Spleen (tissue), 7 donors: Measurements from ENCODE around the gene SINHCAF.

Experiments used
- CTCF ChIP-seq, 11 experiments: fragments of 200-600 bp in 7 of 11; fragments of 450-650 bp in 4 of 11; sonication (generic) in 4 of 11; IDR thresholded peaks in 8 of 11; conservative IDR thresholded peaks in 3 of 11; 1 replicate in 7 of 11; 2 replicates in 4 of 11; pipeline versions ENCODE4 v1.4.0 to v1.8.0; 2016 to 2021; ENCODE audit warnings: antibody characterized with exemption in 11 of 11, inconsistent platforms in 4 of 11, mild to moderate bottlenecking in 1 of 11
- POLR2A ChIP-seq, 3 donors: fragments of 450-650 bp; IDR thresholded peaks; one replicate each; pipeline ENCODE4 v1.5.1; 2017; ENCODE audit warnings: antibody characterized with exemption in 3 of 3, mild to moderate bottlenecking in 1 of 3
- POLR2AphosphoS5 ChIP-seq, 3 donors: sonication (generic); formaldehyde crosslinking; IDR thresholded peaks; one replicate each; pipeline ENCODE4 v1.5.1; 2017; ENCODE audit warnings: antibody characterized with exemption in 3 of 3
- donor health status: DM: no; HTN: no; CAD: no; lungs with moderate emphysema.
- donor health status: DM: no; HTN: no; CAD: no.
- donor health status: DM: no; HTN: no; CAD: no.

- TF ChIP-seq CTCF (IDR thresholded peaks at IDR 0.05 in 8 of 11, conservative IDR thresholded peaks at IDR 0.05 in 3 of 11): no peak
- no peak for TF ChIP-seq POLR2A (IDR thresholded peaks at IDR 0.05)
- TF ChIP-seq POLR2AphosphoS5 (IDR thresholded peaks at IDR 0.05): no peak
Measured at GRCh38 chr12:31310488-31310887, 15.5 kb downstream of the SINHCAF start.
